Activated CD4-positive, alpha-beta T cell treated with anti-CD3 and anti-CD28 coated beads, Interleukin-2, amount 50 U/mL, for 16 hours (primary cell): ENCODE results near the gene TSC1.

Experiments used
- DNase-seq: peaks from one replicate; pipeline ENCODE4 v3.0.0-alpha.2; 2020

Gene TSC1

DNA sequence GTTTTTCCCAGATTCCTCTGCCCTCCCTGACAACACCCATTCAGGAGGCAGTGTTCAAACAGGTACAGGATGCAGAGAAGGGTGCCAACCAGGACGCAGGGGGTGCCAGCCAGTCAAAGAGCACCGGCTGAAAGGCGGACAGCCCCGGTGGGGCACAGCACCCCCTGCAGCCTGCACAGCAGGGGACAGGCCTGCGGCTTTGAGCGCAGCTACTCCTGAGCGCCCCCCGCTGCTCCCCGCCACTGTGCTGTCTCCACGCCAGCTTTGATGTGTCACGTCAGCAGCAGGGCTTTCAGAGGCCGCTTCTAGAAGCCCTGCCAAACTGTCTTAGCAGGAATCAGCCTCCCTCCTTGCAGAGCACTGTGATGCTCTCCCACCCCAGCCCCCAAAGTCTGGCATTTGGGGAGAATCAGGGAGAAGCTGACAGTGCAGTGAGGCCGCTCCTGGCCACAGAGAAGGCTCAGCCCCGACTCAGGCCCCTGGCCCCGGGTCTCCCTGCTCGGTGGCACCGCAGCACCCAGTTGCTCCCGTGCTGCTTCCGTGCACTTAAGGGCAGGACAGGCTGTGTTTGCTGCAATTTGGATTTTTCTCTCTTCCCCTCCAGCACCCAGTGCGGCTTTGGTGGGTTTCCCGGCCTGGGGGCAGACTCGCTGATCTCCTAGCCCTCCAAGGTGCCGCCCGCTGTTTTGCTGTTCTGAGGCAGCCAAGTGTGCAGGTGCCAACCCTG, 86.6 kb downstream of the TSC1 start:
- DNase-seq: no peak

GRCh38 chr9:132857031-132857430, 87.4 kb downstream of the TSC1 start:
- no peak for DNase-seq

DNA sequence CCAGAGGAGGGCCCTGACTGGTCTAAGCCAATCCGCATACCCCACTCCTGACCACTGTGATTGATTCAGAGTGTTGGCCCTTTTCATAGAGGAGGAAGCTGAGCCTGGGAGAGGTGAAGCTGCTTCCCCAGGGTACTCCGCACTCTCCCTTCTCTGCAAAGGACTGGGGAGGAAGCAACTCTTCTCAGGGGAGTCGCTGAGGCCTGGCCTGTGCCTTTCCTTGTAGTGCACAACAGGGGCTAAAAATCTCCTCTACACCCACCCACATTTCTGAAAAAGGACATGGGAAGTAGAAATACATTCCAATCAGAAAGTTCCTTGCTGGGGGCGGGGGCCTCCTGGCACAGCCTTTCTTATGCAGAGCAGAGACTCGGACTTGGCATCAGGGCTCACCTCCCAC, 88.5 kb downstream of the TSC1 start:
- no peak for DNase-seq

DNA sequence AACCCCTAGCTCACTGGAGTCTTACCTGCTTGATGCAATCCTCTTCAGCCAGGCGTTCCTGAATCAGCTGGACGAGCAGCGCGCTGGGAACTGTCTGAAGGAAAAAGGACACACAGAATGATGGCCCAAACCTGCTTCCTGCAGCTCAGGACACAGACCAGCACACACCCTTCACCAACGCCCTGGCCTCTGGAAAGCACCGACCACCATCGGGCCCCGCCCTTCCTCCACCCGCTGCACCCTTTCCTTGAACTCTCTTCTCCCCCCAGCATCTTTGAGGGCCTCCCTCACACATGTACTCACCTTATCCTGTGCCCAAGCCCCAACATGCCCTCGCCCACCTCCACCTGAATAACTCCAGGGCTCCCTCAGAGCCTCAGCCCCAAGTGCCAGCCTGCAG, 89.6 kb downstream of the TSC1 start:
- no peak for DNase-seq

DNA sequence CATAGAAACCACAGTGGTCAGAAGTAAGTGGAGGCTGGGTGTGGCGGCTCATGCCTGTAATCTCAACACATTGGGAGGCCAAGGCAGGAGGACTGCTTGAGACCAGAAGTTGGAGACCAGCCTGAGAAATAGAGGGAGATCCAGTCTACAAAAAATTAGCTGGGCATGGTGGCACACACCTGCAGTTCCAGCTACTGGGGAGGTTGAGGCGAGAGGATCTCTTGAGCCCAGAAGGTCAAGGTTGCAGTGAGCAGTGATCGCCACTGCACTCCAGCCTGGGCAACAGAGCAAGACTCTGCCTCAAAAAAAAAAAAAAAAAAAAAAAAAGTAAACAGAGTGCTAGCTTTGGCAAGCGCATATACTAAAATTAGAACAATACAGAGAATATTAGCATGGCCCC, 90.9 kb downstream of the TSC1 start:
- no peak for DNase-seq

GRCh38 chr9:132849185-132849706, 95.2 kb downstream of the TSC1 start:
- no peak for DNase-seq

DNA sequence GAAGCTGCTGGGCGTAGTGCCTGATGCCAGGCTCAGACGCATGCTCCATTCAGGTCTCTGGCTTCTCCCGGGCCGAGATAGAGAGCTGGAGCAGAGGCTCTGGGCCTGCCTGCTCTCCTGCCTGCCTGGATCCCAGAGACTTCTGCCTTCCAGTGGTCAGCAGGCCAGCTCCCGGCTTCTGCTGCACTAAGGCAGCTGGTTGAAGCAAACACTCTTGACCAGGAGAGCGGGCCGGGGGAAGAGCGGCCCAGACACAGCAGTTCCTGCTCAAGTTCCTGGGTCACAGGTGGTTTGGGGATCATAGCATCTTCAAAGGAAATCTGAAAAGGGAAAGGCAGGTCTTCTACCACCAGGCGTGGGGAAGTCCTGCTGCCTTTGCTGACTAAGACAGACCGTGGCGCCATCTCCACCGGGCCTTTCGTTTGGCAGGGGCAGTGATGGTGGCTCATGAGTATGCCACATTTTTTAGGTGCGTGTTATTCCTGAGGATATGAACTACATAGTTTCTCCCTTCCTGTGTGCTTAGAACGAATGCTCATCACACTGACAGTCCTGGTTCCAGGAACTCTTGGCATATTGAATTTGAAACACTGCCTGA, 97.4 kb downstream of the TSC1 start:
- no peak for DNase-seq

DNA sequence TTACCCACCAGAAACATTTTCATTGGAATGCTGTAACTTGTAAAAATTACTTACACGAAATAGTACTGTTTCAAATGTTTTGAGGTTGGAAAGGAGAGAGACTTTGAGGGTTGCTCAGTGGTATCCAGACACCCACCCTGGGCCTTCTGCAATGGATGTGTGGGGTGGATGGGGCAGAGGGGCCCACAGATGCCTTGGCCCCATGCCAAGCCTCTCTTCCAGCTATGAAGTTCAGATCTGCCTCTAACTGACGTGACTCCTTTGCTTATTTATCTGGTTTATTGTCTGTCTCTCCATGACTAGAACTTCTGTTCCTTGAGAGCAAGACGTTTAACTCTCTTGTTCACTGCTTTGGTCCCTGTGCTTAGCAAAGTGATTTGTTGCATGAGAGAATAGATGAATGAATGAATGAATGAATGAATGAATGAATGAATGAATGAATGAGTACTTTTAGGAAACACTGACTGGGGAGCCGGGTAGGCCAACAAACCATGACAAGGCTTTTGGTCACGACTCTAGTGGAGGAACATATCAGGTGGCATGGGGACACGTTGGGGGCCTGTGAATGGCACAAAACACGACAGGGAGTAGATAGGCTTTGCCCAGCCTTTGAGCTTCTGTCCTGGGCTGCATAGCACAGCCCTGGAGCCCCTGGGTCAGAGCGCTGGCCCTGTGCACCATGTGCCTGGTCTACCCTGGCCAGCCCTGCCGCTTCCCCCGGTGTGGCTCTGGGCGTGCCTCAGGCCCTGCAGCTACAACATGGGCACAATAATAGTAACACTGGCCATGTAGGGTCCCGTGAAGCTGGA, 98.1 kb downstream of the TSC1 start:
- no peak for DNase-seq

GRCh38 chr9:132842124-132843044, 102.0 kb downstream of the TSC1 start:
- no peak for DNase-seq
